ENCODE measurements around the gene CD300LG.
"Not testable (repeated sequence)": the region's sequence is repeated elsewhere in the genome, so short reads cannot be mapped to it uniquely, and the experiment has no call there.

Gene CD300LG

DNA sequence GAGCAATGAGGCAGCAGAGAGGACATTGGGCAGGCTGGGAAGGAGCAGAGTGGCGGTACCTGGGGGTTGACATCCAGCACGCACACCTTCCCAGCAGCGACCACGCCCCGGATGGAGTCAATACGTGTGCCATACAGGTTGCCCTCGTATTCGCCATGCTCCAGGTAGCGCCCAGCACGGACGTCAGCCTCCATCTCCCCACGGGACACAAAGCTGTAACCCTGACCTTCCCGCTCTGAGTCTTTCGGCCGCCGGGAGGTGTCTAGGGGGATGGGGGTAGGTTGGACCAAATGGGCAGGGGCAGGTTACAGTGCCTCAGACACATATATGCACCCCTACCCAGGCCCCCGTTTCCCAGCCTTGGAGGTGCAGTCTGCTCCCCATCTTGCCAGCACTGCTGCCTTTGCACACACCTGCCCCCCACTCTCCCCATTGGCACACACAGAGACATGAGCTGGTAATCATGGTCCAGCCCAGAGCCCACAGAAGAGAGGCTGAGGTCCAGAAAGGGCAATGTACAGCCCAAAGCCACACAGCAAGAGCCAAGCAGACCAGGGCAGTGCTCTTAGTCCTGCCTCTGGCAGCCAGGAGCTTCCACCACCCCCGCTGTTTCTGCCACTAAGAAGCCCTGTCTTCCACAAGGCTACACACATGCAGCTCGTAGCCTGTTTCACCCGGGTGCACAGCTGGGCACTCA, 32.9 kb downstream of the CD300LG start:
- no peak for DNase-seq (ENCODE audit: low read depth)

- peak; percentile 21 for DNase-seq (ENCODE audit: low read depth)
These were observed 33.5 kb downstream of the CD300LG start for GRCh38 chr17:43880420-43880991.

- DNase-seq (ENCODE audit: low read depth), result no peak
These were observed 34.2 kb downstream of the CD300LG start for GRCh38 chr17:43881181-43881580.

DNA sequence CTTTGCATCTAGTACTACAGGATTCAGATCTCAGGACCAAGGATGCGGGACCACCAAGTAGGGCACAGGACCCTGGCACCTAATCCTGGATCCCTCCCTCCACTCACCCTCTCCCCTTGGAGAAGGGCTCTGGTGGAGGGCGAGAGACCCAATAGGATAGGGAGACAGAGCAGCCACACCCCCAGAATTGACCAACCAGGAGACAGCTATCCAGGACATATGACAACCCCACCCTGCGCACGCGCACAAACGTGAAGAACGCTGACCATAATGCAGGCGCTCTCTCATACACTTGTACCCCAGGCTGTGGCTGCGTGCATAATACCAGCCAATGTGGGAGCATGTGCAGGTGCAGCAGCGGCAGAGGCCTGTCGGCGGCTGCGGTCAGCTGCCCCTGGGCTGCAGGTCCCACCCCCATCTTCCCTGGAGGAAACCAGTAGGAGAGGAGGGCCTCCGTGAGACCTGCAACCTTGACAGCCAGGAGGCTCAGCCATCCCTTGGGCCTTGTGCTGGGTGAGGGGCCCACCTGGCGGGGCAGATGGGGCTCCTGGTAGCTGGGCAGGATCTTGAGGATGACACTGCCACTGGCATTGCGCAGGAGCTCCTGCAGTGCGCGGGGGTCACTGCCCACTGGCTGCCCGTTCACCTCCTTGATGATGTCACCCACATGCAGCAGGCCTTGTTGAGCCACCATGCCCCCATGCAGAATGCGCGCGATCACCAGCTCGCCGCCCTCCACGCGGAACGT, 35.0 kb downstream of the CD300LG start:
- no peak for DNase-seq (ENCODE audit: low read depth)

DNA sequence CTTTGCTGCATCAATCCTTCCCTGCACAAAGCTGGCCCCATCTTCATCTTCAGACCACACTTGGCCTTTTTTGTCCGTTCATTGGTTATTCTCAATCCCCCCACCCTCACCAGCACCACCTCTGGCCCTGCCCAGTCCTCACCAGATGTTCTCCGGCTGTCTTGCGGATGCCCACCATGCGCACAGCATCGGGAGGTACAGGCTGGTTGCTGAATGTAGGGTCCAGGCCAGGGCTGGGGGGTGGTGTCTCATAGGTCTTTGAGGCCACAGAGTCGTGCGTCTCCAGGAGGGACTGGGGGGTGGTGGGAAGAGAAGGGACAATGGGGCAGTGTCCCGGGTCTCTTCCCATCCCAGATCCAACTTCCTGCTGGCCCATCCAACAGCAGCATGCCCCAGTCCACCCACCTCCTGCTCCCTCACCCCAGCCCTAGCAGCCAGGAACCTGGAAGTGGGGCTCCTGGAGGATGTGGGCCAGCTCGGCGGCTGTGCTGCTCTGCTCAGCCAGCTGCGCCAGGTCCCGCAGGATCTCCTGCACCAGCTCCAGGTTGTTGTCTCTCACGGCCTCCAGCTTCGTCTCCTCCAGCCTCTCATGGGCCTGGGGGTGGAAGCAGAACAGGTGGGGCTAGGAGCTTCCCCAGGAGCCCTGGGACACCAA, 35.9 kb downstream of the CD300LG start:
- no peak for DNase-seq (ENCODE audit: low read depth)

DNA sequence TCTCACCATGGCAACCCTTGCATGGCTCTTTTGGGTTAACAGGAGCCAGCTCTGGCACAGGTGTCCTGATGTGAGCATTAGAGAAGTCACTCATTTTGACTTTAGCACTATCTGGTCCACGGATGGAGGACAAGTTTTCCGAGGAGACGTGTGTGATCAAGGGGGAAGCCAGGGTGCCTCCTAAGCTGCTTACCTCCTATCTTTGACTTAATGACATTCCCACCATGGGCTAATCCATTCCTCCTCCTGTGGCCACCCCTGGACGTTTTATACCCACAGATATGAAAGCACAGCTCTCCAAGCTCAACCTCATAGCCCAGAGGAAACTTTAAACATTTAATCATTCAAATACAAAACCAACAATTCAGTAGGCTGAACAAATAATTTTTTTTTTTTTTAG, 41.6 kb downstream of the CD300LG start:
- DNase-seq (ENCODE audit: low read depth), result no peak

DNA sequence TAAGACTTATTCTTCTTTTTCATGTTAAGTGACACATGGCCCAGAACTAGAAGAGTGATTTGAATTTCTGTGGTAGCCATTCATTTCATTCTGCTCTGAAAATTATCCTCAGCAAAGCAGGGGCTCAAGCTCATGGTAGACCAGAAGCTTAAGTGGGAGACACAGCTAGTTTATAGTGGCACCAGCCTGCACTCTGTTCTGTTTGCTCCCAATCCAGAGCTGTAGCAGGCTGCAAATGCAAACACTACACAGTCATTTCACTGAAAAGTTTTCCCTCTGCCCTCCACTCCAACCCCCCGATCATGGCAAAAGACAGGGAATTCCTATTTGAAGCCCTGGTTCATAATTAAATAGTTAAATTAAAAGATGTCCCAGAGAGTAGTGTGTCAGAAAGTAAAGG, 43.3 kb downstream of the CD300LG start:
- no peak for DNase-seq (ENCODE audit: low read depth)

GRCh38 chr17:43891851-43892646, 45.1 kb downstream of the CD300LG start:
- no peak for DNase-seq (ENCODE audit: low read depth)

DNA sequence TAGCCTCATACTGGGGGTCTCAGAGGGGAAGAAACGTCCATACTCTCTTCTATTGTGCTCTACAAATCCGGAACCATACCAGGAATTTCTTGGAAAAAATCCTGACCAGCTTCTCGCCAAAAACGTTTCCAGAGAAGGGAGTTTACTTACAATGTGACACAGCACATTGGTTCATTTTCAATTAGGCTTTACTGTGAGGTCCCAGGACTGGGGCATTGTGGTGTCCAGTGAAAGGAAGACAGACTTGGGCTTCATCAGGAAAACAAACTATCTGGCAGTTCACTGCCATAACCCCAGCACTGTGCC, 45.6 kb downstream of the CD300LG start:
- DNase-seq (ENCODE audit: low read depth), result no peak

DNA sequence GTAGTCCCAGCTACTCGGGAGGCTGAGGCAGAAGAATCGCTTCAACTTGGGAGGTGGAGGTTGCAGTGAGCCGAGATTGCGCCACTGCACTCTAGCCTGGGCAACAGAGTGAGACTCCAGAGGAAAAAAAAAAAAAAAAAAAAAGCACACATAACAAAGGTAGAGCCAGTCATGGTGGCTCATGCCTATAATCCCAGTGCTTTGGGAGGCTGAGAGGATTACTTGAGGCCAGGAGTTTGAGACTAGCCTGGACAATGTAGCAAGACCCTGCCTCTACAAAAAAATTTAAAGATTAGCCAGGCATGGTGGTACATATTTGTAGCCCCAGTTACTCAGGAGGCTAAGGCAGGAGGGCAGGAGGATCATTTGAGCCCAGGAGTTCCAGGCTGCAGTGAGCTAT, 47.5 kb downstream of the CD300LG start:
- DNase-seq (ENCODE audit: low read depth), result not testable (repeated sequence)

GRCh38 chr17:43897831-43898230, 50.9 kb downstream of the CD300LG start:
- DNase-seq (ENCODE audit: low read depth), result no peak

DNA sequence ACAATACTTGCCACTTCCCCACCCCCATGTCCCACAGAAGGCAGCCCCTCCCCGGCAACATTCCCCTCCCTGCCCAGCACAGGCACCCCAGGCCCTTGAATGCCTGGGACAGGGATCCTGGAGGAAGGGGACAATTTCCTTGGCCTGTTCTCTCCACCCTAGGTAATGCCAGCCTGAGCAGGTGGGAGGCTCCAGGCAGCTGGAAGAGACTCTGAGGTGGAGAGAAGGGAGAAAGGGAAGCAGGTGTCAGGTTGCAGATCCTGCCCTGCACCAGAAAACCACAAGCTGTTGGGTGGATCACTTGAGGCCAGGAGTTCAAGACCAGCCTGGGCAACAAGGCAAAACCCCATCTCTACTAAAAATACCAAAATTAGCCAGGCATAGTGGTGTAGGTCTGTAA, 51.5 kb downstream of the CD300LG start:
- DNase-seq (ENCODE audit: low read depth), result no peak

GRCh38 chr17:43900183-43900857, 53.3 kb downstream of the CD300LG start:
- peak; percentile 72 for DNase-seq (ENCODE audit: low read depth)

DNA sequence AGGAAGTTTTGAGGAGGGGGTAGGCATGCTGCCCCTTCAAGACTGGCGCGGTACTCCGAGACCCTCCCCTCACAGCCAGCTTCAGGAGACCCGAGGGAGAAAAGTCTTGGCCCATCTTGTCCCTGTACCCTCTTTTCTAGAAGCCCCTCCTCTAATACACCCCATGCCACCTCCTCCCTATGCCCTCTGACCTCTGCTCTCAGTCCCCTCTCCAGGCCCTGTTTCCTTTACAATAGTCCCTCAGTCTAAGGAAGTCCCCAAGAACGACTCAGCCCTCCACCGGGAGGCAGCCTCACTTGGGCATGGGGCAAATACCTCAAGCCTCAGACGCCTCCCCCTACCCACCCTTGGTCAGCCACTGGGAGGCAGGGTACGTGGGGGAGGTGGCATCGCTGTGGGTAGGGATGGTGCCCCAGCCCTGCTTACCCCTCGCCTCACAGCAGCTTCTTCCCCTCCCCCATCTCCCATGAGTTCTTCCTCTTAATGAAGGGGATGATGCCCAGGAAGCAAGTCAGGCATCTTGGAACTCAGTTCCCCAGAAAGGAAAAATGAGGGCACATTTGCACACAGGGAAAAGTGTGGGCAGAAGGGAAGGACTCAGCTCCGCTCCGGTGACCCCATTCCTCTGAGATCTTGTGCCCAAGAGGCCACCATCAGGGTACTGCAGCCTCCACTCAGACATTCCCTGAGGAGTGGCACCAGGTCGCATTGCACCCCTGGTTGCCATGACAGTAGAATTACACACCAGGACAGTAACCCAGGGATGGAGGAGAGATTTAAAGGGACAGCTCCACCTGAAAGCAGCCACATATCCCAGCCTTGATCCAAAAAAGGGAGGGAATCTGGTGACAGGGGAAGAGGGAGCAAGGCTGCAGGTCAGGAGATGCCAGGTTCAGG, 54.1 kb downstream of the CD300LG start:
- no peak for DNase-seq (ENCODE audit: low read depth)

- no peak for DNase-seq (ENCODE audit: low read depth)
These were observed 55.0 kb downstream of the CD300LG start for GRCh38 chr17:43901861-43902589.

- DNase-seq (ENCODE audit: low read depth), result no peak
These were observed 58.5 kb downstream of the CD300LG start for GRCh38 chr17:43905400-43905984.

DNA sequence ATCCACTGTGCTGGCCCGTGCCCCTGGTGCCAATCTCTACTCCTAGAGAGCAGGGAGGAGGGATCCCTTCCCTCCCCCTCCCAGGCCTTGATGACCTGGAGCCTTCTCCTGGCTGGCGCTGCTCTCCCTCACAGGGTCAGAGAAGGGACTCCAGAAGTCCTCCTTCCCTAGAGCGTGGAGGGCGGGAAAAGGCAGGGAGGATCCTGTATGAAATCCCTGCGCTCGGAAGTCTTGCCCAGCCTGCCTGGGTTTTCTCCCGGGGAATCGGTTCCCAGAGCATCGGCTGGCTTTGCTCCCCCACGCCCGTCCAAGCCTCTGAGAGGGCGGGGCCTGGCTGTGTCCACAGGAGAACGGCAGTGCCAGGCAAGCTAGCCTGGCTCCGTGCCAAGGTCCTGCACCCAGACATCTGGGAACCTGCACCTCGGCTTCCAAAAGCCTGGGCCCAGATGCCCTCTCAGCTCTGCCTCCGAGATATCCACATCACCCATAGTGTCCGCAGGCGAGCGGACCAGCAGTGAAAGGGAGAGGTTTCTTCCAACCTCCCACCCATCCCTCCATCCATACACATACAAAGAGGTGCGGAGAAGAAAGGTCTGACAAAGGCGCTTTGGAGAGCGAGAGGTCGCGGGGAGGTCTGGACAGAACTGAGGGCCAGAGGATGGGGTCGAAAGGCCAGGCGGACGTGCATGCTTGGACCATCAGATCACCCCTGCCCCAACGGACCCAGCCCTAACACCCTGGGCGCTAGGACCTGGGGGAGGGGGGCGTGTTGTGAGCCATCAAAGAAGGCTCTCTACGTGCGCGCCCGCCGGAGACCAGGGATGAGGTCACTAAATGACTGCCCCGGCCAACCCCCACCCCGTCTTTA, 59.2 kb downstream of the CD300LG start:
- DNase-seq (ENCODE audit: low read depth), result peak; percentile 28

GRCh38 chr17:43906951-43907424, 60.0 kb downstream of the CD300LG start:
- no peak for DNase-seq (ENCODE audit: low read depth)
